ENCODE data around the gene TMEM63A. TPM values are rescaled to one million over a fixed set of nuclear protein-coding genes. Genes with fewer than 3 reads are reported as not detected.

The TMEM63A gene
- polyA plus RNA-seq, 1 donor (not counting 4 experiments of a cell fraction or from before 2014, with no cell fraction given), result 16.5 TPM

DNA sequence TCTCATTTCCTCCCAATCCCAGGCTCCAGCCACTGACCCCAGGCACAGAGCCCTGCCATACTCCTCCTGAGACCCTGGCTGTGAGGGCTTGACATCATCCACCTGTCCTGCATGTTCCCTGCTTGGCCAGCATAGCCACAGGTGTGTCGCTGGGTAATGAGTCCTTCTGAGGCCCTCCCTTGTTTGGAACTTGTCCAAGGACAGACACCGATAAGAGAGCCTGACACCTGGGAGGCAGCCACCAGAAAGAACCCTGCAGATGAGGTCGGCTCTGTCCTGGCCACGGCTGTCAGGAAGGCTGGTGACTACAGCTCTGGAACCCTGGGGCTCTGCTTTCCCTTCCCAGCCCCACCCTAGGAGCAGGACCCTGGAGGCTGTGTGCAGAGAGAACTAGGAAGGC is 34.6 kb downstream of the TMEM63A start:
- no peak for DNase-seq (ENCODE audit: low read depth, low spot score)
- Histone ChIP-seq H3K27me3 (ENCODE audit: control insufficient read depth, extremely low read depth, insufficient read depth, low read length) (no peaks in the 10 kb centered on the region), H3K79me2 (ENCODE audit: control insufficient read depth, insufficient read depth, low read length) (no peaks in the 10 kb centered on the region), H2AFZ (ENCODE audit: control insufficient read depth, low read length) (no peak overlapping the region), H3K36me3 (ENCODE audit: control insufficient read depth in 2 of 2, extremely low read depth in 1 of 2, insufficient read depth in 2 of 2, low read length in 2 of 2) (peaks cover 4 to 12% of the 10 kb centered on the region in 2 experiments), H4K20me1 (ENCODE audit: control insufficient read depth, extremely low read depth, insufficient read depth, low read length) (peaks cover 4% of the 10 kb centered on the region), H3K4me3 (ENCODE audit: control insufficient read depth in 2 of 3, extremely low read depth in 1 of 3, insufficient read depth in 2 of 3, low read depth in 1 of 3, low read length in 3 of 3) (no peak overlapping the region), H3K9ac (ENCODE audit: control insufficient read depth, extremely low read depth, insufficient read depth, low read length) (no peak overlapping the region), H3K9me3 (ENCODE audit: control insufficient read depth, low read depth, low read length) (no peaks in the 10 kb centered on the region), H3K27ac (ENCODE audit: control insufficient read depth, insufficient read depth, low read length) (no peak overlapping the region), H3K4me1 (ENCODE audit: control insufficient read depth, extremely low read depth, insufficient read depth, low read length) (no peaks in the 10 kb centered on the region), H3K9me1 (ENCODE audit: control insufficient read depth, extremely low read depth, insufficient read depth, low read length) (no peaks in the 10 kb centered on the region), H3K4me2 (ENCODE audit: control insufficient read depth, extremely low read depth, insufficient read depth, low read depth, low read length) (no peak overlapping the region)
- TF ChIP-seq, protein P1, sequence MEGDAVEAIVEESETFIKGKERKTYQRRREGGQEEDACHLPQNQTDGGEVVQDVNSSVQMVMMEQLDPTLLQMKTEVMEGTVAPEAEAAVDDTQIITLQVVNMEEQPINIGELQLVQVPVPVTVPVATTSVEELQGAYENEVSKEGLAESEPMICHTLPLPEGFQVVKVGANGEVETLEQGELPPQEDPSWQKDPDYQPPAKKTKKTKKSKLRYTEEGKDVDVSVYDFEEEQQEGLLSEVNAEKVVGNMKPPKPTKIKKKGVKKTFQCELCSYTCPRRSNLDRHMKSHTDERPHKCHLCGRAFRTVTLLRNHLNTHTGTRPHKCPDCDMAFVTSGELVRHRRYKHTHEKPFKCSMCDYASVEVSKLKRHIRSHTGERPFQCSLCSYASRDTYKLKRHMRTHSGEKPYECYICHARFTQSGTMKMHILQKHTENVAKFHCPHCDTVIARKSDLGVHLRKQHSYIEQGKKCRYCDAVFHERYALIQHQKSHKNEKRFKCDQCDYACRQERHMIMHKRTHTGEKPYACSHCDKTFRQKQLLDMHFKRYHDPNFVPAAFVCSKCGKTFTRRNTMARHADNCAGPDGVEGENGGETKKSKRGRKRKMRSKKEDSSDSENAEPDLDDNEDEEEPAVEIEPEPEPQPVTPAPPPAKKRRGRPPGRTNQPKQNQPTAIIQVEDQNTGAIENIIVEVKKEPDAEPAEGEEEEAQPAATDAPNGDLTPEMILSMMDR (optimal IDR thresholded peaks at IDR 0.05 in 1 of 3, IDR thresholded peaks at IDR 0.05 in 1 of 3, conservative IDR thresholded peaks at IDR 0.05 in 1 of 3; ENCODE audit: extremely low read depth in 1 of 3, insufficient read depth in 2 of 3, low read length in 3 of 3), result no peak
- TF ChIP-seq EZH2 (IDR thresholded peaks at IDR 0.05; ENCODE audit: low read length), result no peak
- dilution Hi-C loops (cut with MboI; ENCODE audit: extremely low pct_ligation_motif_present, low sequenced_read_pairs), result no loop called here
- no peak for FAIRE-seq

DNA sequence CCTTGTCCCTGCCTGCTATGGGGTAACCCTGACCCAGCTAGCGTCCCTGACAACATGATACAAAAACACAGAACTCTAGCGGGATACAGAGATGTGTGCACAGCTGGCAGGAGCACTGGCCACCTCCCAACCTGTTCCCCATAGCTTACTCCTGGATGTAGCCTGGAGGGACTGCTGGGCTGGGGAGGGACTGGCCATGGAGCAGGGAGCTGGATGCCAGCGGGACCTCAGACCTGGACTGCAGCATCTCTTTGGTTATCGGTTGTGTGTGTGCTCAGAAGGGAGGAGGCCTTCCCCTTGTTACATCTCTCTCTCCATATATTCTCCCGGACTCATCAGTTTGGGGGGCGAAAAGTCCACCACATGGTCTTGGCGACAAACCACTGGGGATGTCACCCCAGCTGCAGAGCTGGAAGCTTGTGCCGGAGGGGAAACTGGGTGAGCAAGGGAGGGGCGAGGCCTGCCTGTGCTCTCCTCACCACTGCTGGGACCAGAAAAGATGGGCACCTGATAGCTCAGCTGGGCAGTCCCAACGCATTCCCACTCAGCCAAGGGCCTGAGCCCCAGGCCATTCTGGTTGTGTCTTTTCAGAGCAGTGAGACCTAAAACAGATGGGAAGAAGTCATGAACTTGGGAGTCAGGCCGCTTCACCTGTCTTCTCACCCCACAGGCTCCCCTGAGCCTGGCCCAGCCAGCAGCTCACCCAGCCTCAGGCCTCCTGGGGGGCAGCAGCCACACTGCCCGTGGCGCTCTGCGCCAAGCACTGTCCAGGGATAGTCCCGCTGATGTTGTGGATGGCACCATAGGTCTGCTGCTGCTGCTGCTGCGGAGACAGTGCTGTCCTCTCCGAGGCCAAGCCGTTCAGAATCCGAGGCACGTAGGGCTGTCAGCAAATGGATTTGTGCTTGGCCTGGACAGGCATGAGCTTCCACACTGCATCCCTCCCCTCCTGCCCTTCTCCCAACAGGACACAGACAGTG is 35.6 kb downstream of the TMEM63A start:
- no peak overlapping the region for H3K9ac ChIP-seq (ENCODE audit: control insufficient read depth, extremely low read depth, insufficient read depth, low read length)
- H2AFZ ChIP-seq (ENCODE audit: control insufficient read depth, low read length), result no peak overlapping the region
- dilution Hi-C loops (cut with MboI; ENCODE audit: extremely low pct_ligation_motif_present, low sequenced_read_pairs), result no loop called here
- no peak overlapping the region for H3K4me3 ChIP-seq (ENCODE audit: control insufficient read depth in 2 of 3, extremely low read depth in 1 of 3, insufficient read depth in 2 of 3, low read depth in 1 of 3, low read length in 3 of 3)
- H4K20me1 ChIP-seq (ENCODE audit: control insufficient read depth, extremely low read depth, insufficient read depth, low read length), result peaks cover 4% of the 10 kb centered on the region
- H3K9me3 ChIP-seq (ENCODE audit: control insufficient read depth, low read depth, low read length), result no peaks in the 10 kb centered on the region
- no peaks in the 10 kb centered on the region for H3K79me2 ChIP-seq (ENCODE audit: control insufficient read depth, insufficient read depth, low read length)
- H3K9me1 ChIP-seq (ENCODE audit: control insufficient read depth, extremely low read depth, insufficient read depth, low read length), result no peaks in the 10 kb centered on the region
- FAIRE-seq (no peak), DNase-seq (ENCODE audit: low read depth, low spot score) (no peak)
- H3K4me2 ChIP-seq (ENCODE audit: control insufficient read depth, extremely low read depth, insufficient read depth, low read depth, low read length), result no peak overlapping the region
- peaks cover 4 to 11% of the 10 kb centered on the region in 2 experiments for H3K36me3 ChIP-seq (ENCODE audit: control insufficient read depth in 2 of 2, extremely low read depth in 1 of 2, insufficient read depth in 2 of 2, low read length in 2 of 2)
- no peaks in the 10 kb centered on the region for H3K4me1 ChIP-seq (ENCODE audit: control insufficient read depth, extremely low read depth, insufficient read depth, low read length)
- no peak overlapping the region for H3K27ac ChIP-seq (ENCODE audit: control insufficient read depth, insufficient read depth, low read length)
- no peak for TF ChIP-seq EZH2 (IDR thresholded peaks at IDR 0.05; ENCODE audit: low read length)
- TF ChIP-seq, protein P1 (optimal IDR thresholded peaks at IDR 0.05 in 1 of 3, IDR thresholded peaks at IDR 0.05 in 1 of 3, conservative IDR thresholded peaks at IDR 0.05 in 1 of 3; ENCODE audit: extremely low read depth in 1 of 3, insufficient read depth in 2 of 3, low read length in 3 of 3), result no peak
- H3K27me3 ChIP-seq (ENCODE audit: control insufficient read depth, extremely low read depth, insufficient read depth, low read length), result no peaks in the 10 kb centered on the region

Measured in keratinocyte (primary cell).